Fibroblast of lung (primary cell): ENCODE results near the gene SLC39A5.

Source experiments
- CTCF ChIP-seq, 2 donors: IDR thresholded peaks in 1 of 2; conservative IDR thresholded peaks in 1 of 2; 1 replicate in 1 of 2; 2 replicates in 1 of 2; pipeline ENCODE4 v1.5.1; 2011 to 2012; ENCODE audit warnings: low read length in 2 of 2, control low read depth in 1 of 2, inconsistent platforms in 1 of 2, low read depth in 1 of 2, mild to moderate bottlenecking in 1 of 2
- EZH2 ChIP-seq: IDR thresholded peaks from 2 replicates; pipeline ENCODE4 v1.5.1; 2012; ENCODE audit warnings: low read length, control low read depth, mild to moderate bottlenecking; ENCODE audit errors: missing control alignments

GRCh38 chr12:56257071-56257470 lies 27.2 kb downstream of the SLC39A5 start:
- TF ChIP-seq CTCF (conservative IDR thresholded peaks at IDR 0.05 in 1 of 2, IDR thresholded peaks at IDR 0.05 in 1 of 2; ENCODE audit: low read depth in 1 of 2, low read length in 2 of 2) (no peak), EZH2 (no peak)
